HG03064 (cell line): ENCODE results near the gene SIPA1L3.

ENCODE experiments used
- ATAC-seq: cut with Tn5 transposase; IDR thresholded peaks from one replicate; pipeline ENCODE4 v1.9.1; 2021; ENCODE audit warnings: low read depth; ENCODE audit not compliant: unreplicated experiment

The SIPA1L3 gene

GRCh38 chr19:37941782-37942515 lies 34.9 kb downstream of the SIPA1L3 start:
- ATAC-seq, result no peak

- no peak for ATAC-seq
Observed at GRCh38 chr19:37942516-37942902, 35.5 kb downstream of the SIPA1L3 start.

GRCh38 chr19:37943480-37943879 lies 36.5 kb downstream of the SIPA1L3 start:
- no peak for ATAC-seq

- no peak for ATAC-seq
Observed at GRCh38 chr19:37946132-37946531, 39.1 kb downstream of the SIPA1L3 start.

GRCh38 chr19:37947778-37948177 lies 40.8 kb downstream of the SIPA1L3 start:
- no peak for ATAC-seq

GRCh38 chr19:37948362-37948761 lies 41.4 kb downstream of the SIPA1L3 start:
- no peak for ATAC-seq

- ATAC-seq, result no peak
Observed at GRCh38 chr19:37950471-37951175, 43.6 kb downstream of the SIPA1L3 start.

GRCh38 chr19:37951816-37952210 lies 44.8 kb downstream of the SIPA1L3 start:
- no peak for ATAC-seq

GRCh38 chr19:37953171-37953917 lies 46.3 kb downstream of the SIPA1L3 start:
- no peak for ATAC-seq

- no peak for ATAC-seq
Observed at GRCh38 chr19:37953918-37954303, 46.9 kb downstream of the SIPA1L3 start.

GRCh38 chr19:37954421-37954874 lies 47.4 kb downstream of the SIPA1L3 start:
- ATAC-seq, result no peak

GRCh38 chr19:37955986-37956385 lies 49.0 kb downstream of the SIPA1L3 start:
- no peak for ATAC-seq

- ATAC-seq, result no peak
Observed at GRCh38 chr19:37957176-37957575, 50.2 kb downstream of the SIPA1L3 start.

- no peak for ATAC-seq
Observed at GRCh38 chr19:37959665-37960114, 52.7 kb downstream of the SIPA1L3 start.

GRCh38 chr19:37961198-37961597 lies 54.2 kb downstream of the SIPA1L3 start:
- ATAC-seq, result no peak

GRCh38 chr19:37963190-37963936 lies 56.4 kb downstream of the SIPA1L3 start:
- ATAC-seq, result no peak

GRCh38 chr19:37964109-37964508 lies 57.1 kb downstream of the SIPA1L3 start:
- no peak for ATAC-seq

- no peak for ATAC-seq
Observed at GRCh38 chr19:37966211-37966661, 59.2 kb downstream of the SIPA1L3 start.

GRCh38 chr19:37966662-37967231 lies 59.7 kb downstream of the SIPA1L3 start:
- ATAC-seq, result no peak

- no peak for ATAC-seq
Observed at GRCh38 chr19:37969695-37970094, 62.7 kb downstream of the SIPA1L3 start.
